IMR-90 (cell line): ENCODE results near the gene MMAB. TPM values are rescaled to one million over a fixed set of nuclear protein-coding genes. Genes with fewer than 3 reads are reported as not detected.

Source experiments
- ATAC-seq: fragments of 200-7000 bp; cut with Tn5 transposase; 2 replicates; pipeline ENCODE4 v1.9.1; 2020; ENCODE audit warnings: low read depth, mild to moderate bottlenecking, moderate library complexity
- BruUV-seq: library from RNA; stranded (reverse); fragments of 400-500 nt; replicated peaks from 2 replicates; lab custom pipeline; 2021; lab: Mats Ljungman, UMichigan
- CTCF ChIA-PET: fragments of 300-600 bp; formaldehyde crosslinking; extraction: SDS; loops from one replicate; lab custom pipeline; 2021; ENCODE audit warnings: antibody characterized with exemption; lab: Yijun Ruan, JAX
- POLR2A ChIA-PET: fragments of 300-600 bp; sonication (Branson Sonifier 250); formaldehyde crosslinking; loops from one replicate; lab custom pipeline; 2022; ENCODE audit warnings: antibody characterized with exemption; ENCODE audit not compliant: unreplicated experiment; lab: Charles Lee
- DNase-seq: peaks from one replicate; pipeline ENCODE4 v3.0.0; 2013
- H2AFZ ChIP-seq: replicated peaks from 2 replicates; pipeline ENCODE3; 2013; ENCODE audit warnings: low read length, mild to moderate bottlenecking; ENCODE audit not compliant: poor library complexity
- H2AK5ac ChIP-seq: 2 replicates; pipeline ENCODE4 v1.6.1; 2013; ENCODE audit warnings: low read depth, low read length, inconsistent platforms
- H2AK9ac ChIP-seq: replicated peaks from 2 replicates; pipeline ENCODE3; 2013; ENCODE audit warnings: mild to moderate bottlenecking, low read depth, low read length, moderate library complexity; ENCODE audit not compliant: poor library complexity
- H2BK120ac ChIP-seq: 2 replicates; pipeline ENCODE4 v1.6.1; 2013; ENCODE audit warnings: low read depth, low read length, inconsistent platforms
- H2BK15ac ChIP-seq: 3 replicates; pipeline ENCODE4 v1.6.1; 2013; ENCODE audit warnings: low read depth, low read length, inconsistent platforms
- H2BK20ac ChIP-seq: 2 replicates; pipeline ENCODE4 v1.6.1; 2013; ENCODE audit warnings: low read depth, mild to moderate bottlenecking, inconsistent platforms, low read length, moderate library complexity
- H2BK5ac ChIP-seq: 2 replicates; pipeline ENCODE4 v1.6.1; 2013; ENCODE audit warnings: mild to moderate bottlenecking, low read depth, low read length, inconsistent platforms; ENCODE audit not compliant: poor library complexity, severe bottlenecking
- H3K14ac ChIP-seq: replicated peaks from 2 replicates; pipeline ENCODE4 v1.6.1; 2013; ENCODE audit warnings: low read depth, low read length, inconsistent platforms
- H3K18ac ChIP-seq: 2 replicates; pipeline ENCODE4 v1.6.1; 2013; ENCODE audit warnings: low read depth, low read length, control low read depth
- H3K23ac ChIP-seq: 2 replicates; pipeline ENCODE4 v1.6.1; 2013; ENCODE audit warnings: low read depth, low read length, inconsistent platforms
- H3K27ac ChIP-seq: 2 replicates; pipeline ENCODE4 v1.5.1; 2013; ENCODE audit warnings: mild to moderate bottlenecking, control low read depth, low read length; ENCODE audit not compliant: insufficient read depth
- H3K27me3 ChIP-seq: 2 replicates; pipeline ENCODE4 v1.6.1; 2013; ENCODE audit warnings: low read length; ENCODE audit not compliant: control insufficient read depth, insufficient read depth
- H3K36me3 ChIP-seq: 2 replicates; pipeline ENCODE4 v1.6.1; 2013; ENCODE audit warnings: low read length, mixed read lengths; ENCODE audit not compliant: control insufficient read depth, insufficient read depth
- H3K4ac ChIP-seq: 2 replicates; pipeline ENCODE4 v1.6.1; 2013; ENCODE audit warnings: low read depth, low read length, inconsistent platforms
- H3K4me1 ChIP-seq: 2 replicates; pipeline ENCODE4 v1.6.1; 2013; ENCODE audit warnings: low read length, mixed read lengths; ENCODE audit not compliant: control insufficient read depth, insufficient read depth
- H3K4me2 ChIP-seq: 2 replicates; pipeline ENCODE4 v1.6.1; 2013; ENCODE audit warnings: low read depth, mild to moderate bottlenecking, control low read depth, low read length, moderate library complexity
- H3K4me3 ChIP-seq: 2 replicates; pipeline ENCODE4 v1.5.1; 2013; ENCODE audit warnings: low read depth, mild to moderate bottlenecking, control low read depth, low read length, moderate library complexity; ENCODE audit not compliant: insufficient read depth
- H3K56ac ChIP-seq: 2 replicates; pipeline ENCODE4 v1.6.1; 2013; ENCODE audit warnings: low read length, inconsistent platforms; ENCODE audit not compliant: insufficient read depth; ENCODE audit errors: extremely low read depth
- H3K79me1 ChIP-seq, 2 experiments: 2 replicates each; pipeline ENCODE4 v1.6.1; 2013; ENCODE audit warnings: low read length in 2 of 2, inconsistent platforms in 1 of 2, low read depth in 1 of 2
- H3K9ac ChIP-seq: 2 replicates; pipeline ENCODE4 v1.6.1; 2013; ENCODE audit warnings: low read depth, low read length, control low read depth
- H3K9me1 ChIP-seq: 2 replicates; pipeline ENCODE4 v1.6.1; 2013; ENCODE audit warnings: low read length, inconsistent platforms; ENCODE audit not compliant: insufficient read depth
- H3K9me3 ChIP-seq: 2 replicates; pipeline ENCODE4 v1.6.1; 2013; ENCODE audit warnings: low read length; ENCODE audit not compliant: control insufficient read depth, insufficient read depth
- H4K20me1 ChIP-seq: 2 replicates; pipeline ENCODE4 v1.6.1; 2013; ENCODE audit warnings: low read length, inconsistent platforms; ENCODE audit not compliant: insufficient read depth
- H4K5ac ChIP-seq: 2 replicates; pipeline ENCODE4 v1.6.1; 2013; ENCODE audit warnings: mild to moderate bottlenecking, low read depth, low read length, control low read depth
- H4K8ac ChIP-seq, 2 experiments: 2 replicates each; pipeline ENCODE4 v1.6.1; 2013; ENCODE audit warnings: low read depth in 2 of 2, low read length in 2 of 2, control low read depth in 1 of 2, inconsistent platforms in 1 of 2
- H4K91ac ChIP-seq: 2 replicates; pipeline ENCODE4 v1.6.1; 2013; ENCODE audit warnings: low read depth, low read length, inconsistent platforms; ENCODE audit not compliant: insufficient read depth
- CEBPB ChIP-seq: IDR thresholded peaks from 2 replicates; pipeline ENCODE4 v1.6.1; 2012; ENCODE audit warnings: low read depth, low read length, improper control_type of control experiment
- CHD1 ChIP-seq: IDR thresholded peaks from 2 replicates; pipeline ENCODE4 v1.6.1; 2012; ENCODE audit warnings: low read depth, low read length, improper control_type of control experiment
- CTCF ChIP-seq: conservative IDR thresholded peaks from 2 replicates; pipeline ENCODE4 v1.5.1; 2012; ENCODE audit warnings: mild to moderate bottlenecking, low read depth, low read length, improper control_type of control experiment
- ELK1 ChIP-seq: fragments of 150-350 bp; IDR thresholded peaks from 2 replicates; pipeline ENCODE4 v1.6.1; 2016; ENCODE audit warnings: low read depth, mild to moderate bottlenecking, low read length, moderate library complexity, borderline replicate concordance
- FOS ChIP-seq: fragments of 150-350 bp; IDR thresholded peaks from 2 replicates; pipeline ENCODE4 v1.6.1; 2016; ENCODE audit warnings: low read depth, low read length
- MAFK ChIP-seq: IDR thresholded peaks from 2 replicates; pipeline ENCODE4 v1.6.1; 2012; ENCODE audit warnings: low read depth, low read length, improper control_type of control experiment
- MAZ ChIP-seq: IDR thresholded peaks from 2 replicates; pipeline ENCODE4 v1.6.1; 2012; ENCODE audit warnings: low read depth, mild to moderate bottlenecking, low read length, improper control_type of control experiment, moderate library complexity, borderline replicate concordance
- MXI1 ChIP-seq: IDR thresholded peaks from 2 replicates; pipeline ENCODE4 v1.6.1; 2012; ENCODE audit warnings: low read depth, mild to moderate bottlenecking, low read length, moderate library complexity, borderline replicate concordance
- NFE2L2 ChIP-seq: fragments of 150-350 bp; IDR thresholded peaks from 2 replicates; pipeline ENCODE4 v1.6.1; 2016; ENCODE audit warnings: low read depth, mild to moderate bottlenecking, low read length
- POLR2A ChIP-seq: IDR thresholded peaks from 2 replicates; pipeline ENCODE4 v1.6.1; 2012; ENCODE audit warnings: mild to moderate bottlenecking, low read depth, low read length
- RCOR1 ChIP-seq: IDR thresholded peaks from 2 replicates; pipeline ENCODE4 v1.6.1; 2012; ENCODE audit warnings: mild to moderate bottlenecking, low read length, improper control_type of control experiment; ENCODE audit not compliant: insufficient replicate concordance
- RFX5 ChIP-seq: IDR thresholded peaks from 2 replicates; pipeline ENCODE4 v1.8.0; 2012; ENCODE audit warnings: low read depth, mild to moderate bottlenecking, low read length, moderate library complexity
- SMC3 ChIP-seq: fragments of 150-350 bp; IDR thresholded peaks from 2 replicates; pipeline ENCODE4 v1.6.1; 2016; ENCODE audit warnings: low read depth, mild to moderate bottlenecking, antibody characterized with exemption, low read length, moderate library complexity
- USF2 ChIP-seq: fragments of 150-350 bp; IDR thresholded peaks from 2 replicates; pipeline ENCODE4 v1.6.1; 2017; ENCODE audit warnings: mild to moderate bottlenecking, antibody characterized with exemption, low read length, low read depth
- WGBS, 2 experiments: methylation state at CpG; one replicate each; pipeline versions ENCODE4 v1.1.5 to v1.1.7; 2013; ENCODE audit warnings: missing lambda C conversion rate in 2 of 2; ENCODE audit not compliant: insufficient read length in 1 of 2; ENCODE audit errors: extremely low coverage in 2 of 2; 5-methylcytosine and 5-hydroxymethylcytosine counted together
- dilution Hi-C: fragments of 300-500 bp; cut with HindIII; formaldehyde crosslinking; loops from one replicate; pipeline ENCODE4 v1.14.3; 2018; ENCODE audit warnings: low sequenced_read_pairs; ENCODE audit not compliant: unreplicated experiment
- in situ Hi-C: fragments of 300-500 bp; cut with MboI; formaldehyde crosslinking; loops from 3 replicates; pipeline ENCODE4 v1.14.3; 2019; ENCODE audit warnings: low sequenced_read_pairs, inconsistent platforms, mixed read lengths
- intact Hi-C: fragments of 100-400 bp; cut with micrococcal nuclease; formaldehyde crosslinking; loops from 2 replicates; pipeline ENCODE4 v1.10.0; 2022
- polyA plus RNA-seq, 3 experiments: library from polyadenylated mRNA; depleted of rRNA; stranded (reverse); fragments of >200 nt; gene quantifications; 2 replicates each; pipeline ENCODE4 v1.2.3, GENCODE V29; 2012; ENCODE audit warnings: low replicate concordance in 1 of 3
- total RNA-seq: library from RNA; depleted of rRNA; stranded (reverse); fragments of >200 nt; gene quantifications from 2 replicates; pipeline ENCODE4 v1.2.3, GENCODE V29; 2012

MMAB gene
- total and polyA plus RNA-seq, 2 of the 4 experiments (the other 2 are of a cell fraction): 16.5 to 16.9 TPM

GRCh38 chr12:109513977-109514376 is 59.3 kb downstream of the MMAB start:
- Histone ChIP-seq H2BK120ac (no peak overlapping the region), H4K20me1 (0 out of 2 replicates have a peak, but pooled peaks cover 3% of the 10 kb centered on the region), H3K4ac (no peak overlapping the region), H4K5ac (no peak overlapping the region), H3K9me1 (0 out of 2 replicates have a peak, but pooled peaks cover 3% of the 10 kb centered on the region), H3K36me3 (peaks cover 54% of the 10 kb centered on the region), H3K18ac (no peak overlapping the region), H2AK5ac (no peak overlapping the region), H3K27me3 (no peaks in the 10 kb centered on the region), H2BK5ac (no peak overlapping the region), H3K9ac (no peak overlapping the region), H2AK9ac (no peak overlapping the region), H2BK20ac (no peak overlapping the region), H3K79me1 (no peaks in the 10 kb centered on the region), H3K27ac (no peak overlapping the region), H3K4me2 (no peak overlapping the region), H3K56ac (no peak overlapping the region), H3K4me1 (peaks cover 1% of the 10 kb centered on the region), H3K4me3 (no peak overlapping the region), H3K9me3 (no peaks in the 10 kb centered on the region), H4K91ac (no peak overlapping the region), H2BK15ac (no peak overlapping the region), H3K14ac (no peak overlapping the region), H4K8ac (no peak overlapping the region), H3K23ac (no peak overlapping the region), H2AFZ (no peak overlapping the region)
- dilution Hi-C loops (no loop called here), in situ Hi-C loops (no loop called here), intact Hi-C loops (no loop called here)
- TF ChIP-seq MAFK: no peak
- no peak for TF ChIP-seq NFE2L2
- TF ChIP-seq SMC3: no peak
- TF ChIP-seq MXI1: no peak
- no peak for TF ChIP-seq RFX5
- TF ChIP-seq FOS: no peak
- TF ChIP-seq POLR2A: no peak
- TF ChIP-seq MAZ: no peak
- no peak for TF ChIP-seq CTCF
- TF ChIP-seq CEBPB: no peak
- TF ChIP-seq CHD1: no peak
- TF ChIP-seq ELK1: no peak
- no peak for TF ChIP-seq RCOR1
- TF ChIP-seq USF2: no peak
- POLR2A ChIA-PET: no interaction called here
- no TSS peak for BruUV-seq
- 78% methylated on average over 2 of the region's 4 CpGs; no CpG with 5 or more reads in 1 of the 2 experiments for WGBS, 2 experiments
- ATAC-seq (no peak), DNase-seq (peak; percentile 11)
- CTCF ChIA-PET: interaction anchor here (0.6 kb wide), 2 partner anchors 81 to 282 kb away, joined by 3 read pairs; no protein-coding TSS in a partner anchor
